B cell (primary cell): Measurements from ENCODE around the gene RPL19.
A peak's percentile ranks its signal among the peaks of the same experiment; 100 is the strongest.

Experiments used
- EZH2 ChIP-seq: IDR thresholded peaks from 2 replicates; pipeline ENCODE4 v1.6.1; 2012; ENCODE audit warnings: borderline replicate concordance, low read depth, mild to moderate bottlenecking, moderate library complexity, low read length; ENCODE audit not compliant: insufficient read depth, poor library complexity, severe bottlenecking
- TF ChIP-seq, protein P1 (sequence below): fragments of 200-600 bp; IDR thresholded peaks from one replicate; pipeline ENCODE4 v1.8.0; 2022; ENCODE audit warnings: antibody characterized with exemption, mild to moderate bottlenecking

DNA sequence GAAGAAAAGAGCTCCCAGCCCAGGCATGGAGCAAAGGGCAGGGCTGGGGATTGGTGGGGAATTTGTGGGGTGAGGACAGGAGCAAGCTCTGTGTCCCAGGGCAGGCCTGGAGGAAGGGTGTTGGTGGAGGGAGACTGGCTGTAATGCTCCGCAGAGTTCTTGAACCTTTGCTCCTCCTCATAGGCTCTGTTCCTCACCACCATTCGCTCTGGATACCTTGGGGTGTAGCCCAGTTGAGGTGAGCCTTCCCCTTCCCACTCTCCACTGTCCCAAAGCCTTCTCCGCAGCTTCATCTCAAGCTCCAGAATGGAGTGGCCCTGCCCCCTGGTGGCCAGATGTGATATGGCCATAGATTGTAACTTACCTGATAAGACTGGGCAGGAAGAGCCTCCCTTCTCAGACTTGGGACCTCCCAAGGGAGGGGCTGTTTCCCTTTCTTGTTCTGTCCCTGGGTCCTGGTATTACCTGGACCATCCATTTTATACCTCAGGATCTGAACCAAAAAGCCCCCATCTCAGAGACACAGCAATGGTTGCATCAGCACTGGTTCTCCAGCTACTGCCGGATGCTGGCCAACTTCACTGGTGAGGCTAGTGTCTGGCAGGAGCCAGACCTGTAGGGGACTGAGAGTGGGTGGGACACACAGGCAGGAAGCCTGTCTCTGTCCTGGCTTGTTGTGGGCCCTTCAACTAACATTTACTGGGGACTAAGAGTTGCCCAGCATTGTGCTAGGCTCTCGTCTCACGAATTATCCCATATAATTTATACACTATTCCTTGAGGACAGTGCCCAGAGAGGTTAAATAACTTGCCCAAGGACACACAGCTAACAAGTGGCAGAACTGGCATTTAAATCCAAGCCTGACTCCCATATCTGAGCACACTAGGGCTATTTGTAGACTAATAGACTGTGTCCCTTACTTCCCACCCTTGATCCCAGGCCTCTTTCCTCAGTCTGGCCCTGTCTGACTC lies 44.8 kb downstream of the RPL19 start:
- TF ChIP-seq, protein P1, sequence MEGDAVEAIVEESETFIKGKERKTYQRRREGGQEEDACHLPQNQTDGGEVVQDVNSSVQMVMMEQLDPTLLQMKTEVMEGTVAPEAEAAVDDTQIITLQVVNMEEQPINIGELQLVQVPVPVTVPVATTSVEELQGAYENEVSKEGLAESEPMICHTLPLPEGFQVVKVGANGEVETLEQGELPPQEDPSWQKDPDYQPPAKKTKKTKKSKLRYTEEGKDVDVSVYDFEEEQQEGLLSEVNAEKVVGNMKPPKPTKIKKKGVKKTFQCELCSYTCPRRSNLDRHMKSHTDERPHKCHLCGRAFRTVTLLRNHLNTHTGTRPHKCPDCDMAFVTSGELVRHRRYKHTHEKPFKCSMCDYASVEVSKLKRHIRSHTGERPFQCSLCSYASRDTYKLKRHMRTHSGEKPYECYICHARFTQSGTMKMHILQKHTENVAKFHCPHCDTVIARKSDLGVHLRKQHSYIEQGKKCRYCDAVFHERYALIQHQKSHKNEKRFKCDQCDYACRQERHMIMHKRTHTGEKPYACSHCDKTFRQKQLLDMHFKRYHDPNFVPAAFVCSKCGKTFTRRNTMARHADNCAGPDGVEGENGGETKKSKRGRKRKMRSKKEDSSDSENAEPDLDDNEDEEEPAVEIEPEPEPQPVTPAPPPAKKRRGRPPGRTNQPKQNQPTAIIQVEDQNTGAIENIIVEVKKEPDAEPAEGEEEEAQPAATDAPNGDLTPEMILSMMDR = peak; percentile 97
- TF ChIP-seq EZH2 = no peak
